Stomach (tissue), 9 donors: Measurements from ENCODE around the gene RNF19B. TPM values are rescaled to one million over a fixed set of nuclear protein-coding genes. Genes with fewer than 3 reads are reported as not detected.
A peak's percentile ranks its signal among the peaks of the same experiment; 100 is the strongest.

Experiments
- DNase-seq, 2 donors: peaks; one replicate each; pipeline versions ENCODE4 v3.0.0 to v3.0.0-alpha.2; 2013 to 2019
- H3K27ac ChIP-seq, 5 donors: fragments of 200-600 bp in 4 of 5; sonication (generic) in 4 of 5; one replicate each; pipeline ENCODE4 v1.5.1; 2013 to 2019; ENCODE audit warnings: mild to moderate bottlenecking in 1 of 5, moderate library complexity in 1 of 5
- H3K27me3 ChIP-seq, 3 donors: fragments of 200-600 bp; sonication (generic); one replicate each; pipeline ENCODE4 v1.5.1; 2017 to 2019; ENCODE audit warnings: mixed run types in 1 of 3
- H3K36me3 ChIP-seq, 4 donors: fragments of 200-600 bp; sonication (generic); 1 replicate in 3 of 4; 2 replicates in 1 of 4; pipeline ENCODE4 v1.5.1; 2016 to 2019
- H3K4me1 ChIP-seq, 4 donors: fragments of 200-600 bp; sonication (generic); one replicate each; pipeline ENCODE4 v1.5.1; 2016 to 2019
- H3K4me3 ChIP-seq, 4 donors: fragments of 200-600 bp; sonication (generic) in 3 of 4; one replicate each; pipeline ENCODE4 v1.5.1; 2016 to 2019; ENCODE audit warnings: mild to moderate bottlenecking in 1 of 4
- H3K9me3 ChIP-seq, 4 donors: fragments of 200-600 bp; sonication (generic); one replicate each; pipeline ENCODE4 v1.5.1; 2016 to 2019
- CTCF ChIP-seq, 7 experiments: fragments of 450-650 bp in 4 of 7; fragments of 200-600 bp in 3 of 7; sonication (generic) in 3 of 7; IDR thresholded peaks; one replicate each; pipeline ENCODE4 v1.5.1; 2016 to 2019; ENCODE audit warnings: antibody characterized with exemption in 7 of 7, control low read depth in 2 of 7, mild to moderate bottlenecking in 1 of 7
- EP300 ChIP-seq: sonication (generic); formaldehyde crosslinking; IDR thresholded peaks from one replicate; pipeline ENCODE4 v1.6.1; 2017; ENCODE audit warnings: antibody characterized with exemption
- POLR2A ChIP-seq, 4 donors: fragments of 450-650 bp; IDR thresholded peaks; one replicate each; pipeline ENCODE4 v1.6.1; 2016; ENCODE audit warnings: antibody characterized with exemption in 4 of 4, control low read depth in 2 of 4, mild to moderate bottlenecking in 1 of 4, moderate library complexity in 1 of 4
- POLR2AphosphoS5 ChIP-seq, 3 donors: sonication (generic); formaldehyde crosslinking; IDR thresholded peaks; one replicate each; pipeline ENCODE4 v1.6.1; 2016; ENCODE audit warnings: antibody characterized with exemption in 3 of 3
- WGBS, 5 donors: extraction: QIAGEN DNeasy Blood & Tissue Kit in 3 of 5; methylation state at CpG; one replicate each; pipeline versions ENCODE4 v1.1.5 to v1.1.7; 2013 to 2018; 5-methylcytosine and 5-hydroxymethylcytosine counted together
- intact Hi-C: fragments of 100-400 bp; cut with DNase I; formaldehyde crosslinking; loops from one replicate; pipeline ENCODE4 v1.15.1; 2023; ENCODE audit warnings: low total_unique reads
- polyA plus RNA-seq, 3 donors: library from polyadenylated mRNA; stranded (reverse); fragments of 200-250 nt; gene quantifications; one replicate each; pipeline ENCODE4 v1.2.3, GENCODE V29; 2013
- total RNA-seq, 5 donors: library from RNA; depleted of rRNA; stranded (reverse); fragments of >200 nt; gene quantifications; one replicate each; pipeline versions ENCODE4 v1.1.0 to v1.2.3, GENCODE V29; 2014 to 2016
- donor health status: healthy with polysubstance abuse.
- donor health status: Bipolar disorder and iron deficiency.
- donor health status: healthy.

The RNF19B gene
- total and polyA plus RNA-seq, 8 donors = 0.58 to 29.5 (median 9.7) TPM

GRCh38 chr1:33002006-33002405, 37.4 kb upstream of the RNF19B start:
- Histone ChIP-seq H3K4me1 (peaks cover 23 to 51% (median 29%) of the 10 kb centered on the region in 4 donors), H3K27ac (no peak overlapping the region), H3K36me3 (no peaks in the 10 kb centered on the region), H3K9me3 (no peaks in the 10 kb centered on the region), H3K4me3 (no peak overlapping the region), H3K27me3 (no peaks in the 10 kb centered on the region)
- 83 to 94% (median 91%) methylated on average over 4 of the region's 4 CpGs for WGBS, 5 donors
- TF ChIP-seq POLR2AphosphoS5 (IDR thresholded peaks at IDR 0.05) (no peak), POLR2A (IDR thresholded peaks at IDR 0.05) (no peak), CTCF (IDR thresholded peaks at IDR 0.05) (no peak), EP300 (no peak)
- DNase-seq = no peak
- intact Hi-C loops = loop anchor here (10.0 kb wide), 1 partner anchor 67 kb away; no protein-coding TSS in a partner anchor

GRCh38 chr1:33001282-33001681, 36.7 kb upstream of the RNF19B start:
- Histone ChIP-seq H3K36me3 (no peaks in the 10 kb centered on the region), H3K4me1 (peaks cover 16 to 47% (median 23%) of the 10 kb centered on the region in 4 donors), H3K9me3 (no peaks in the 10 kb centered on the region), H3K4me3 (no peak overlapping the region), H3K27ac (no peak overlapping the region), H3K27me3 (no peaks in the 10 kb centered on the region)
- intact Hi-C loops = loop anchor here (10.0 kb wide), 1 partner anchor 66 kb away; no protein-coding TSS in a partner anchor
- no peak for DNase-seq
- TF ChIP-seq POLR2A (IDR thresholded peaks at IDR 0.05) (no peak), CTCF (IDR thresholded peaks at IDR 0.05) (no peak), POLR2AphosphoS5 (IDR thresholded peaks at IDR 0.05) (no peak), EP300 (no peak)
- 88 to 98% (median 92%) methylated on average over 2 of the region's 2 CpGs for WGBS, 5 donors

GRCh38 chr1:33000427-33001026, 35.9 kb upstream of the RNF19B start:
- H3K27ac ChIP-seq = no peak overlapping the region
- no peaks in the 10 kb centered on the region for H3K27me3 ChIP-seq
- intact Hi-C loops = loop anchor here (10.0 kb wide), 1 partner anchor 66 kb away; no protein-coding TSS in a partner anchor
- H3K36me3 ChIP-seq = no peaks in the 10 kb centered on the region
- DNase-seq = no peak
- H3K4me3 ChIP-seq = no peak overlapping the region
- no peaks in the 10 kb centered on the region for H3K9me3 ChIP-seq
- no peak for TF ChIP-seq POLR2A (IDR thresholded peaks at IDR 0.05)
- TF ChIP-seq CTCF (IDR thresholded peaks at IDR 0.05) = no peak
- no peak for TF ChIP-seq EP300
- TF ChIP-seq POLR2AphosphoS5 (IDR thresholded peaks at IDR 0.05) = no peak
- peaks cover 14 to 39% (median 15%) of the 10 kb centered on the region in 4 donors for H3K4me1 ChIP-seq
- WGBS, 5 donors = 70 to 77% (median 72%) methylated on average over 4 of the region's 4 CpGs

- Histone ChIP-seq H3K9me3 (no peaks in the 10 kb centered on the region), H3K4me3 (no peak overlapping the region), H3K4me1 (peaks cover 8 to 29% (median 14%) of the 10 kb centered on the region in 4 donors), H3K36me3 (no peaks in the 10 kb centered on the region), H3K27ac (no peak overlapping the region), H3K27me3 (no peaks in the 10 kb centered on the region)
- no peak for TF ChIP-seq EP300
- intact Hi-C loops = no loop called here
- DNase-seq = no peak
- WGBS, 5 donors = 51 to 83% (median 60%) methylated on average over 2 to 4 of the region's 4 CpGs
Measured at GRCh38 chr1:32998997-32999396, 34.4 kb upstream of the RNF19B start.

- no peak for DNase-seq
- Histone ChIP-seq H3K27me3 (no peaks in the 10 kb centered on the region), H3K27ac (peak overlapping the region in 3 of 5 donors; percentile 32 to 67 (median 62)), H3K36me3 (no peaks in the 10 kb centered on the region), H3K4me3 (no peak overlapping the region), H3K4me1 (peaks cover 8 to 38% (median 14%) of the 10 kb centered on the region in 4 donors), H3K9me3 (no peaks in the 10 kb centered on the region)
- TF ChIP-seq EP300 (no peak), CTCF (IDR thresholded peaks at IDR 0.05) (no peak), POLR2AphosphoS5 (IDR thresholded peaks at IDR 0.05) (no peak), POLR2A (IDR thresholded peaks at IDR 0.05) (no peak)
- intact Hi-C loops = no loop called here
- 70 to 81% (median 79%) methylated on average over 4 to 5 of the region's 5 CpGs for WGBS, 5 donors
Measured at GRCh38 chr1:32998064-32998463, 33.5 kb upstream of the RNF19B start.
